ENCODE results near the gene KCNK18. TPM values are rescaled to one million over a fixed set of nuclear protein-coding genes. Genes with fewer than 3 reads are reported as not detected.
A peak's percentile ranks its signal among the peaks of the same experiment; 100 is the strongest.
"Not testable (repeated sequence)": the region's sequence is repeated elsewhere in the genome, so short reads cannot be mapped to it uniquely, and the experiment has no call there.

The KCNK18 gene
- total RNA-seq, 1 experiment from 2014 or later, result not detected

DNA sequence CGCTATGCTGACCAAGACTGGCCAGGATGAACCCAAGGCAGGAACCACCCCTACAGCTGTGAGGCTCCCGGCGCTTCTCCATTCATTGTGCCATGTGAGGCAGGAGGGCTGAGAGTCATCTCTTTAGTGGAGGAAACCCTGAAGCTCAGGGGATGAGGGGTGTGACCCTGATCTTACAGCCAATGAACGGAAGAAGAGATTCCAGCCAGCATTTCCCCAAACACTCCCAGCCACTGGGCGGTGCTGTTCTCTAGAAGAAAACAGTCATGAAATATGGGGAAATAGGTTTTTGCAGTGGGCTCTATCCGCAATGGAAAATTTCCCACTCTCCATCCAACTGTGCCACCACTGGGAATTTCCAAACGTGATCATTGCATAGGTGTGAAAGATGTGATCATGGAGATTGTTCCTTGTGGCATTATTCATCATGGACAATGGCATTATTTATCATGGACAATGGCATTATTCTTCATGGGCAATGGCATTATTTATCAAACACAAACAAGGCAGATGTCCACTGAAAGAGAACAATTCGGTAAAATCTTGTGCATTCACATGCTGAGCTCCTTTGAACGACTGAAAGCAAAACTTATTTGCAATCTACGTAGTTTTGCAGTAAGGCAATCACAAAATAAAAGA is 29.6 kb downstream of the KCNK18 start:
- BruUV-seq (replicated peaks), result no TSS peak
- H3K27me3 ChIP-seq (ENCODE audit: insufficient read depth, low read depth), result peaks cover 27% of the 10 kb centered on the region
- no peak for DNase-seq
- no peaks in the 10 kb centered on the region for H3K9me2 ChIP-seq (ENCODE audit: insufficient read depth)
- no peaks in the 10 kb centered on the region for H4K20me1 ChIP-seq (ENCODE audit: insufficient read depth)
- CTCF ChIA-PET, result interaction anchor here (0.7 kb wide), 1 partner anchor 215 kb away, joined by 3 read pairs; no protein-coding TSS in a partner anchor
- no peak for TF ChIP-seq EZH2 (IDR thresholded peaks at IDR 0.05; ENCODE audit: low read depth)
- peak; percentile 37 for TF ChIP-seq CTCF (conservative IDR thresholded peaks at IDR 0.05)
- intact Hi-C loops (cut with micrococcal nuclease; ENCODE audit: unreplicated experiment), result no loop called here
- H3K36me3 ChIP-seq (ENCODE audit: low read depth), result no peaks in the 10 kb centered on the region
- H3K4me3 ChIP-seq, result no peak overlapping the region
- H2AFZ ChIP-seq, result no peak overlapping the region
- H3K4me2 ChIP-seq, result no peak overlapping the region
- H3K4me1 ChIP-seq (replicated peaks; ENCODE audit: insufficient read depth), result no peaks in the 10 kb centered on the region
- H3K27ac ChIP-seq, result no peak overlapping the region
- POLR2A ChIA-PET (ENCODE audit: unreplicated experiment), result no interaction called here
- H3K9me3 ChIP-seq (ENCODE audit: insufficient read depth, low read depth), result no peaks in the 10 kb centered on the region
- no peaks in the 10 kb centered on the region for H3K79me2 ChIP-seq (ENCODE audit: low read depth)
- H3F3A ChIP-seq (ENCODE audit: insufficient read depth, low read depth), result no peaks in the 10 kb centered on the region

DNA sequence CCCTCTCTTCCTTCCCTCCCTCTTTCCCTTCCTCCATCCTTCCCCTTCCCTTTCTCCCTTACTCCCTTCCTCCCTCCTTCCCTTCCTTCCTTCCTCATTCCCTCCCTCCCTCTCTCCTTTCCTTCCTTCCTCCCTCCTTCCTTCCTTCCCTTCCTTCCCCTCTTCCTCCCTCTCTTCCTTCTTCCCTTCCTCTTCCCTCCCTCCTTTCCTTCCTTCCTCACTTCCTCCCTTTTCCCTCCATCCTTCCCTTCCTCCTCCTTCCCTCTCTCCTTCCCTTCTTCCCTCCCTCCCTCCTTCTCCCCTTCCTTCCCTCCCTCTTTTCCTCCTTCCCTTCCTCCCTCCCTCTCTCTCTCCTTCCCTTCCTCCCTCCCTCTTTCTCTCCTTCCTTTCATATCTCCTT is 30.9 kb downstream of the KCNK18 start:
- no TSS peak for BruUV-seq (replicated peaks)
- no peaks in the 10 kb centered on the region for H3K36me3 ChIP-seq (ENCODE audit: low read depth)
- POLR2A ChIA-PET (ENCODE audit: unreplicated experiment), result no interaction called here
- no peaks in the 10 kb centered on the region for H3K4me1 ChIP-seq (replicated peaks; ENCODE audit: insufficient read depth)
- H3K9me2 ChIP-seq (ENCODE audit: insufficient read depth), result no peaks in the 10 kb centered on the region
- H2AFZ ChIP-seq, result no peak overlapping the region
- H3F3A ChIP-seq (ENCODE audit: insufficient read depth, low read depth), result no peaks in the 10 kb centered on the region
- H3K79me2 ChIP-seq (ENCODE audit: low read depth), result no peaks in the 10 kb centered on the region
- no peak for DNase-seq
- TF ChIP-seq CTCF (conservative IDR thresholded peaks at IDR 0.05) (no peak), EZH2 (IDR thresholded peaks at IDR 0.05; ENCODE audit: low read depth) (no peak)
- intact Hi-C loops (cut with micrococcal nuclease; ENCODE audit: unreplicated experiment), result no loop called here
- H3K9me3 ChIP-seq (ENCODE audit: insufficient read depth, low read depth), result no peaks in the 10 kb centered on the region
- CTCF ChIA-PET, result no interaction called here
- H3K4me2 ChIP-seq, result no peak overlapping the region
- H3K4me3 ChIP-seq, result no peak overlapping the region
- H3K27me3 ChIP-seq (ENCODE audit: insufficient read depth, low read depth), result peaks cover 27% of the 10 kb centered on the region
- no peak overlapping the region for H3K27ac ChIP-seq
- no peaks in the 10 kb centered on the region for H4K20me1 ChIP-seq (ENCODE audit: insufficient read depth)

- H3K27me3 ChIP-seq (ENCODE audit: insufficient read depth, low read depth), result peaks cover 27% of the 10 kb centered on the region
- H3K27ac ChIP-seq; H3K4me3 ChIP-seq; H2AFZ ChIP-seq; H3K79me2 ChIP-seq (ENCODE audit: low read depth); H3K4me2 ChIP-seq; CTCF ChIA-PET; BruUV-seq (replicated peaks); H3K36me3 ChIP-seq (ENCODE audit: low read depth); H3K4me1 ChIP-seq (replicated peaks; ENCODE audit: insufficient read depth); POLR2A ChIA-PET (ENCODE audit: unreplicated experiment); H3K9me2 ChIP-seq (ENCODE audit: insufficient read depth); H3F3A ChIP-seq (ENCODE audit: insufficient read depth, low read depth); intact Hi-C loops (cut with micrococcal nuclease; ENCODE audit: unreplicated experiment); H4K20me1 ChIP-seq (ENCODE audit: insufficient read depth); DNase-seq; H3K9me3 ChIP-seq (ENCODE audit: insufficient read depth, low read depth): not testable (repeated sequence)
These were observed 32.8 kb downstream of the KCNK18 start for GRCh38 chr10:117230107-117230506.
